Activated CD4-positive, CD25-positive, alpha-beta regulatory T cell treated with anti-CD3 and anti-CD28 coated beads, Interleukin-2, amount 50 U/mL, for 16 hours (primary cell): Measurements from ENCODE around the gene MYO3B.
"Not testable (repeated sequence)": the region's sequence is repeated elsewhere in the genome, so short reads cannot be mapped to it uniquely, and the experiment has no call there.

Source experiments
- DNase-seq: peaks from one replicate; pipeline ENCODE4 v3.0.0-alpha.2; 2020; ENCODE audit warnings: low read depth, low spot score

Gene MYO3B

GRCh38 chr2:170467568-170468422 is 289.8 kb downstream of the MYO3B start:
- DNase-seq, result no peak

- DNase-seq, result no peak
Measured at GRCh38 chr2:170468557-170468956, 290.6 kb downstream of the MYO3B start.

- not testable (repeated sequence) for DNase-seq
Measured at GRCh38 chr2:170472498-170472897, 294.6 kb downstream of the MYO3B start.

DNA sequence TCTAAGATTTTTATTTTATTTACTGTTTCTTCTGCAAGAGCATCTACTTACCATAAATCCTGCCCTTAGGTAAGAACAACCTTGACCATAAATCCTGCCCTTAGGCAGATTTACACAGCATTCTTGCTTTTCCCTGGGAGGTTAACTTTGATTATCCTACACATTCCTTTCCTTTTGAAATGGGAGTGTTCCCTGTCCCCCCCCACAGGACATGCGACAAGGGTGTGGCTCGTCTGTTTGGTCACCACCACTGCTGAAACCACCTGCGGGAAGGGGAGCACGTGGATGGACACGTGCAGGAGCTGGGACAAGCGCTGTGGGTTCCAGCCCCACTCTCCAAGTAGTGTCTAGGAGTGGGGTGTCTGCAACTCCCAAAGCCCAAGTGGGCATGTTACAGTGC is 297.9 kb downstream of the MYO3B start:
- DNase-seq, result no peak

DNA sequence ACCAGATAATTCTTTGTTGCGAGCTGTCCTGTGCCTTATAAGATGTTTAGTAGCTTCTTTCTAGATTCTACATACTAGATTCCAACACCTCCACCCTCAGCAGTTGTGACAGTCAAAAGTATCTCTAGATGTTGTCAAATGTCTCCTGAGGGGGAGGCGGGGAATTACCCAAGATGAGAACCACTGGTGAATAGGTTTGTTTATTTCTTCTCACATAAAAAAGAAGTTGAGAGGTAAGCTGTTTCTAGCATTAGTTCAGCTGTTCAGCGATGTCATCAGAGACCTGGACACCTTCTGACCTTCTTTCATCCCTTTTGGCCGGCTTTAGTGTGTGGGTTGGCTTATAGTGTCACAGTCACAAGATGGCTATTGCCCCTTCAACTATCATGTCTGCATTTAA is 299.7 kb downstream of the MYO3B start:
- no peak for DNase-seq

DNA sequence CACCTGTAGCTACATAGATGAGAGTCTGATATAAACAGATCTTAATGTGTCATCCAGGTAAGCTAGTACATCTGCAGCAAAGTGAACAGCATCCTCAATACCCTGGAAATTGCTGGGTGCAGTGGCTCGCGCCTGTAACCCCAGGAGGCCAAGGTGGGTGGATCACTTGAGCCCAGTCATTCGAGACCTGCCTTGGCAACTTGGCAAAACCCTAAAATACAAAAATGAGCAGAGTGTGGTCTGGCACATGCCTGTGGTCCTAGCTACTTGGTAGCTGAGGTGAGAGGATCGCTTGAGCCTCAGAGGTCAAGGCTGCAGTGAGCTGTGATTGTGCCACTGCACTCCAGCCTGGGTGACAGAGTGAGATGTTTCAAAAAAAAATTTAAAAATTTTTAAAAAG is 303.3 kb downstream of the MYO3B start:
- no peak for DNase-seq

GRCh38 chr2:170484552-170484951 is 306.6 kb downstream of the MYO3B start:
- no peak for DNase-seq

GRCh38 chr2:170485254-170486026 is 307.5 kb downstream of the MYO3B start:
- DNase-seq, result no peak

DNA sequence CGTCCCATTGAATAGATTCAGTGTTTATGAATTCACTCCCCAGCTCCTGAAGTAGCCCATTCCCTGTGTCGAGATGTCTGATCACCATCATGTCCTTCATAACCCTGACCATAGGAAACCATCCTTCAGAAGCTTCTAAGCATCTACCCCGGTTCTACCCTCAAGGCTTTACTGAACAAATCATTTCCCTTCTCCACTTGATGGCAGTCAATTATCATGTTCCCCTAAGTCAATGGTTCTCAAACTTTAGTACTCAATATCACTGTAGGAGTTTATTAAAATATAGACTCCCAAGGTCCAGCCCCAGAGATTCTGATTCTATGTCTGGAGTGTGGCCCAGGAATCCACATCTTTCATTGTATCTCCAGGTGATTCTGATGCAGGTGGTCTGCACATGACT is 308.8 kb downstream of the MYO3B start:
- DNase-seq, result no peak

DNA sequence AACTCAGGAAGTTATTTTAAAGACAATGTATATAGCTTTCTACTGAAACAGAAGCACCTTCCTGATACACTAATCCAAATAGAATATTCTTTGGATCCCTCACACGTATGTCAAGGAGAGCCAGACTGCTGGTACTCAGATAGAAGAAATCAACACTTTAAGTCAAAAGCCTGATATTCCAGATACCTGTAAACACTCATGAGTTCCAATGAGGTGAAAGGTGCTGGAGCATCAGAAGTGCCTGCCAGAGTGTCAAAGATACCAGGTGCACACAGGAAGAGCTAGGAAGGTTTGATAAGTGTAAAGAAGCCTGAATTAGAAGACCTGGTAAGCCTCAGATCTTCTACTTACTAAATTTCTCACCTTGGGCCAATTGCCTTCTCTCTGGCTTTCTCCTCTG is 310.9 kb downstream of the MYO3B start:
- DNase-seq, result no peak

GRCh38 chr2:170492010-170492409 is 314.1 kb downstream of the MYO3B start:
- DNase-seq, result no peak

- DNase-seq, result no peak
Measured at GRCh38 chr2:170493426-170494097, 315.6 kb downstream of the MYO3B start.

- no peak for DNase-seq
Measured at GRCh38 chr2:170495896-170496295, 317.9 kb downstream of the MYO3B start.

DNA sequence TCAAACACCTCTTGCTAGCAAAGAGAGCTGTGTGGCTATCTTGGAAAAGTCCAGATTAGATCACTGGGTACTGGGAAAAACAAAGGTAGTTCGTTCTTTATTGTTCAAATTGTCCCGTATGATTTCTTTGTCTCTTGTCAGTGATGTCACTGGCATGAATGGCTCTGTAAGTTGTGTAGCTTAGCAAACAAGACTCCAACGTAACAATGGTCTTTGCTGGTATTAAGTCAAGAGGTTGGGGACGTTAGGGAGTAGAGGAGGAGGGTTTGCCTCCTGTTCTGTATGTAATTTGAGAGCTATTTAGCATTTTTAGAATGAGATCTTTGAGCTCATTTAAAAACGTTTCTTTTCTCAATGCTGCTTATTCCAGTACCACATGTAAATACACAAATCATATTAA is 320.7 kb downstream of the MYO3B start:
- DNase-seq, result no peak

DNA sequence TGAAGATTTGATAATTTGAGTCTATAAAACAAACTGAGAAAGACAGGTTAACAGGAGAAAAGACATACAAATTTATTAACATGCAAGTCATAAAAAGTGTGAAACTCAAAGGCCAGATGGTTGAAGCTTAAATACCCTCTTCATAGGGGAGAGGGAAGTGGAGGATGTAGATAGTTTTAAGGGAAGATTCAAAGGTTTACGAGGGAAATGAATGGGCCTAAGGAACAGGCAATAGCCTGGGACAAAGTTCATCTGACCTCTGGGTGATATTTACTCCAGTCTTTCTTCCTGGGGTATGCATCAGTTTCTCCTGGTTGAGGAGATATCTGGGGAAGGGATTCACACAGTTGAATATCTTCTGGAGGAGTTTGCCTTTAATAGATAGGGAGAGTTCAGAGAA is 322.2 kb downstream of the MYO3B start:
- no peak for DNase-seq

- no peak for DNase-seq
Measured at GRCh38 chr2:170500770-170501169, 322.8 kb downstream of the MYO3B start.

GRCh38 chr2:170501421-170502043 is 323.6 kb downstream of the MYO3B start:
- DNase-seq, result no peak

DNA sequence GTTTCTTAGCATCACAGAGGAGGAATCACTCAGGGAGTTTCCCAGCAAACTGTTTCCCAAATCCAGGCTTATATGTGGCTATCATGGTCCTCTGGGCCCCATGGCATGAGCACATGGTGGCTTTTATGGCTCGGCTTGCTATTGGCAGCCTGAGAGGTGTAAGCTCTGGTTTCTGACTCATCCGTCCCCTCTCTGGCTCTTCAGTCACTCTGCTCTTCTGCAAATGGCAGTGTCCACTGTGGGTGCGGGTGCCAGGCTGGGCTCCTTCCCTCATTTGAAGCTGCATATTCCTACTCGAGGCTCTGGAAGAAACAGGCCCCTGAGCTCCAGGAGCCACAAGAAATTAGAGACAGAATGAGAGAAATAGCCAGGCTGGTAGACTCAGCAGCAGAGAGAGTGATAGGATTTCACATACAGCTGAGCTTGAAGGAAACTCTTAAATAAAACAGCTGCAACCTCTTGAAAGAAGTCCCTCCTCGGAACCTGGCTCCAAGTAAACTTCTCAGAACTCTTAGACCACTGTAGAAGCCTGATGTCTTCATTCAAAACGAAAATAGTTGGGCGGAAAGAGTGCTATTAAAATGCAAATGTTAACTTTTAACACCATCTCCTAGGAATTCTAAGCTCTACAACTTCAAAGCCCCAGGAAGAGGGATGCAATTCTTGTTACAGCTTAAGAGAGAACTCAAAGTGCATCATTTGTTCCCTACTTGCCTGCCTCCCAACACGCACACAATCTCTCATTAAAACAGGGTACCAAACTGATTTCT is 324.6 kb downstream of the MYO3B start:
- no peak for DNase-seq

- no peak for DNase-seq
Measured at GRCh38 chr2:170503563-170503962, 325.6 kb downstream of the MYO3B start.

DNA sequence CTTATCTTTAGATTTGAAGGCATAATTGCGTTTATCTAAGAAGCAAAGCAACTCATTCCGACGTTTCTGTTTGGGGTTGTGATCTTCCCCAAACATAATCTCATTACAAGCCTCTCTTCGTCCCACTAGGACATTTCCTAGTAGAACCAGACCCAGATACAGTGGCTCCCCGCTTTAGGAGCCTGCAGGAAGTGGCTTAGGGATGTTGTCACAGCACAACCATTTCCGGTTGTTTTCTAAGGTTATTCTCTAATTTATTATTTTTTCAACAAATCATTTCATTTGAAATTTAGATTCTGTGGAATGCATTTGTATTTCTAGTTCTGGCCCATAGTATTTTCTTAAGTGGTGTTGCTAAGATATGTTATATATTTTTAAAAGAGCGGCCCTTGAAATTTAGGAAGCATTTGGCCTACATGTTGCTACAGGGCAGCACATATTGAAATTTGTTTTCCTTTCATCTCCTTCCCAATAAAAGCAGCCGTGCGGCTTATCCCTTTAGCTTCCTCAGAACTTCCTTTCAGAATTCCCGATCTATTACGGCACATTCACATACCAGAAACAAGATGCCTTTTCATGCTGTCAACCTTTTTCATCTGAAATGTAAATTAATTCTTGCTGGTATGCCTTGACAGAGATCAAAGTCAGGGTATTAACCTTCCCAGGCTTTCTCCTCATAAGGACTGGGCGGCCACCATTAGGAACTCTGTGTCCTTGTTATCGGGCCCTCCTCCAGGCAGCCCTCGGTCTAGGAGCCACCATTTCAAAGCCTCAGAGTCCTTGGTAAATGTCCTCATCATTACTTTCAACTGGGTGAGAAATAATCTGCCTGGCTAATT is 326.2 kb downstream of the MYO3B start:
- DNase-seq, result no peak
